Glomerular visceral epithelial cell (primary cell): ENCODE results near the gene EWSR1.
A peak's percentile ranks its signal among the peaks of the same experiment; 100 is the strongest.

Experiments
- DNase-seq: peaks from one replicate; pipeline ENCODE4 v3.0.0-alpha.2; 2016; ENCODE audit errors: extremely low spot score

Gene EWSR1

DNA sequence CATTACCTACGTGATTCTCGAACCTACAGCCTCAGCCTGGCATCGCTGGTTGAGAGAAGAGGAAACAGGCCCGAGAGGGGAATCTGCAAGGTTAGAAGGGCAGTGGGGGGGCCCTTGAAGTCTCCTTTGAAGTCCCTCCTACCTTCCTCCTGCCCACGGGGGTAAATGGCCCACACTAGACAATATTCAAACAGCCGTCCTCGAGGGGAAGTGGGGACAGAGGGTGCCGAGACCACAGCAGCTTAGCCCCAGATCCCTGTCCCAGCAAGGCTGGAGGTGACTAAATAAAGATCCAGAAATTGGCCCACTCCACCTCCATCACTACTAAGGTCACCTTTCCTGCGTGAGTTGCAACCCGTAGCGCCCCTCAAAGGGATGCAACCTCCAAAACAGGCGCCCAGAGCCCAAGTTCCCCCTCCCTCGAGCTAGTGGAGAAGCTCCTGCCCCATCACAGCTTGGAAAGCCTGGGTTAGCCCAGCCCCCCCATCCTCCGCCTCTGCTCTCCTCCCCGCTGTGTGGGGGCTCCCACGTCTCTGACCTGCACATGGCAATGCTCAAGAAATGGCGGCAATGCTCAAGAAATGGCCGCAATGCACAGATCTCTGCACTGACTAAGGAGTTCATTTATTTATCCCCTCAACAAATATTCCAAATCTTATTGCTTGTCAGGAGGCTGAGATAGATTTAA, 48.2 kb downstream of the EWSR1 start:
- no peak for DNase-seq

- no peak for DNase-seq
Observed at GRCh38 chr22:29317827-29318454, 49.9 kb downstream of the EWSR1 start.

GRCh38 chr22:29319072-29319471, 51.0 kb downstream of the EWSR1 start:
- no peak for DNase-seq

DNA sequence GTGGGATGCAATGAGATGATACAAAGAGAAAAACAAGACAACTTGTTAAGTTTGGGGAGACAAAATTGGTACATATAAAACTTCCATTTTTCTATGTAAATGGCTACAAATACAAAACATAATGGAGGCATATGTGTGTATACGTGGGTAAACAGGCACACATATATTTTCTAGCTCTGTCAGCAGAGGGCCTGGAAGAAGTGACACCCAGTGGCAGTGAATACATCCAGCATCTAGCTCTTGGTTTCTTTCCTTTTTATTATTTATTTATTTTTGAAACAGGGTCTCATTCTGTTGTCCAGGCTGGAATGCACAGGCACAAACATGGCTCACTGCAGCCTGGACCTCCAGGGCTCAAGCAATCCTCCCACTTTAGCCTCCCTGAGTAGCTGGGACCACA, 52.5 kb downstream of the EWSR1 start:
- DNase-seq: no peak

DNA sequence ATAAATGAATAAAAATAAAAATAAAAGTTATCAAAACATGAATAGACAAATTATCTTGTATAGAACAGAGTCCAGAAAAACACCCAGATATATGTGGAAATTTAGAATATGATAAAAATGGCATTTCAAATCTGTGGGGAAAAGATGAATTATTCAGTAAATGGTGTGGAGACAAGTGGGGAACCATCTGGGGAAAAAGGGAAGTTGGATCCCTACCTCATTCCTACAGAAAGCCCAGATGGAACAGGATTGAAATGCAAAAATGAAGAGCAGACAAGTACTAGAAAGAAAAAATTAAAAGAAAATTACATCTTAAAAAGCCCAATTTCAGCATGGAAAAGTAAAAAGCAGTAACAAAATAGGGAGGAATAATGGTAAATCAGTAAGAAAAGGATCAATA, 55.6 kb downstream of the EWSR1 start:
- DNase-seq: no peak

- DNase-seq: no peak
Observed at GRCh38 chr22:29325356-29325755, 57.3 kb downstream of the EWSR1 start.

DNA sequence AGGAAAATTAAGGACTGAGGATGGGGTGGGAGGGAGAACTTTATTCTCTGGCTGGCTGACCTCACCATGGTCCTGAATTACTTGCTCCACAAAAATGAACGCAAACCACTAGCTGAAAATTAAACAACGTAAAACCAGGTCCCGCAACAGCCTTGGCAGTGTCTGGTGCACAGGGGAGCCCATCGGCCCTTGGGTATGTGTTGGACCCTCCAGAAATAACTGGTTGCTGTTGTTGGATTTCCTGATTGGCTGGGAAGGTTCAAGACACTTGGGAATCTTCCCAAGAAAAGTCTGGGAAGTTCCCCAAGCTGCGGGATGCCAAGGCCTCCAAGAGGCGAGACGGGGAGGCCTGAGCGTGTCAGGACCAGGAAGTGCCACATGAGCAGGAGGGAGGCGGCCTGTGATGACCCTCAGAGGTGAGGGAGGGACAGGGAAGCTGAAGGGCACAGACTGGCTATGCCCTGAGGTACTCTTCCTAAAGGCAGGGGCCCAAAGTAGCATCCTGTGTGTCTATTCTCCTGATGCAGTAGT, 57.8 kb downstream of the EWSR1 start:
- DNase-seq: no peak

GRCh38 chr22:29326481-29326880, 58.4 kb downstream of the EWSR1 start:
- DNase-seq: no peak

DNA sequence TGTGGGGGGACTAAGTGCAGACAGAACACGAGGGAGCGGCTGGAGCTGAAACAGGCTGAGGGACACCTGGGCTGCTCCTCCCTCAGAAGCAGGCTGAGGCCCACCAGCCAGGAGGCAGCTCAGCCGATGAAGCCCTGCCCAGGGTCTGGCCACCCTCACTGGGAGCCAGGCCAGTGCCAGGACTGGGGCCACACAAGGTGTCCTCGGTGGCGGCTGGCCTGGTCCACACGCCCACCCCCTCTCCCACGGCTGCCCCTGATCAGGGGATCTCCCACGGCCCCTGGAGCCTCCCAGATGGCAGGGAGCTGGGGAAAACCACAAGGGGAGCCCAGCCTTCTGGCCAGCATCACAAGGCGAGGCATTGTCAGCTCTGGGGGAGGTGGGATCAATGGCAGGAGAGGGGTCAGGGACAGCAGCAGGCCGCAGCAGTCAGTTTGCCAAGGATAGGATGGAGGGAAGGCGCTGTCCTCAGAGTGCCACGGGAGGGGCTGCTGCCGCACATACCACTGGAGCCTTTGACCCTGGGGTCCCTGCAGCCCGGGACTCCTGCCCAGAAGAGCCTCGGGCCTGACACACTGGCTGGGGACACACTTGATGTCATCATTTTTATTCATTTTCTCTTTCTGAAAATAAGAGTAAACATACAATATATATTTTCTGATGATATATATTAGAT, 59.2 kb downstream of the EWSR1 start:
- DNase-seq: no peak

- no peak for DNase-seq
Observed at GRCh38 chr22:29328055-29328454, 60.0 kb downstream of the EWSR1 start.

DNA sequence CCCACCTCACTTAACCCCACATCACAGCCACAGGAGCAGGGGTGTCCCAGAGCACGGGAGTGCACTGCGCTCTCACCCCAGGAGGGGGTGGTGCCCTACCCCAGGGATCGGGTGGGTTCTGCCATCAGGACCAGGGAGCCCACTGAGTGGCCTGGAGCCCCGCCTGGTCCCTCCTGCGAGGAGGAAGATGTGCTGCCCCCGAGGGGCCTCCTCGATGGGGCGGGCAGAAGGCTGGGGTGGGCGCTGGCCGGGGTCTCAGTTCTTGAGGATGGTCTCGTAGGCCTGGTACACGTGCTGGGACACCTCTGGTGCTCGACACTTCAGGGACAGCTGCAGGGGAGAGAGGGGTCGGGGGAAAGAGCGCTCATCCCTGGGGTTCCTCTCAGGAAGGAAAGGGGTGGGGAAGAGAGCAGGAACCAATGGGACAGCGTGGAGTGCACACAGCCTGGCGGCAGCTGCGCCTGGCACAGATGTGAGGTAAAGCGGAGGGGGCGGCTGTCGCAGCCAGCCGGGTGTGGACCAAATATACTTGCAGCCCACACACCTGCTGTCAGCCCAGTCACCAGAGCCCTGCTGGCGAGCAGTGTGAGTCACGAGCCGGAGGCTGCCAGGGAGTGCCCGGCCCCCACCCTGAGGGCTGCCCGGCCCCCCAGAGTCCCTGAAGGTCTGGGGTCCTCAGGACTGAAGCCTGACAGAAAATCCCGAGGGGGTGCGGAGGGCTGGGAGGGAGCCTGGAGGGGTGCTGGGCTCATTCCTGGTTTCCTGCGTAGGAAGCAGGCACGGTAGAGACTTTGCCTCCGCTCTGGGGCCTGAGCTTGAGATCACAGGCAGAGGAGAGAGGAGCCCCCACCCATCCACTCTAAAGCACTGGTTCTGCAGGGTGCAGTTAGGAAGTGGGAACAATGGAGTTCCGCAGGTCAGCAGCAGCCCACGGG, 60.8 kb downstream of the EWSR1 start:
- no peak for DNase-seq

DNA sequence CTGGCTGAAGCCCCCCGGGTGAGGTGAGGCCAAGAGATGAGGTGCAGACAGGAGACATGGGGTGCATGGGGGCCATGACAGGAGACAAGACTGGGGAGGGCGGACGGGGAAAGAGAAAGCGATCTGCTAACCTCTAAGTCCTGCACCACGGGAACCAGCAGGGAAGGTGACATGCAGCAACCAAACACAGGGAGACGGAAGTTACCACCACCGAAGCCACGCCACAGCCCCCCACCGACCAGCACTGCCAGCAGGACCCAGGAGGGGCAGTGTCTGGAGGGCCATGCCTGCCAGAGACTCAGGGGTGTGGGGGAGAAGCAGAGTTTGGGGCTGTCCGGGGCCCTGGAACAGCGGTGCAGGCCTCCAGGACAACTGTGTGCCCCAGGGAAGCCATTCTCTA, 61.5 kb downstream of the EWSR1 start:
- no peak for DNase-seq

GRCh38 chr22:29330291-29330690, 62.2 kb downstream of the EWSR1 start:
- DNase-seq: no peak

DNA sequence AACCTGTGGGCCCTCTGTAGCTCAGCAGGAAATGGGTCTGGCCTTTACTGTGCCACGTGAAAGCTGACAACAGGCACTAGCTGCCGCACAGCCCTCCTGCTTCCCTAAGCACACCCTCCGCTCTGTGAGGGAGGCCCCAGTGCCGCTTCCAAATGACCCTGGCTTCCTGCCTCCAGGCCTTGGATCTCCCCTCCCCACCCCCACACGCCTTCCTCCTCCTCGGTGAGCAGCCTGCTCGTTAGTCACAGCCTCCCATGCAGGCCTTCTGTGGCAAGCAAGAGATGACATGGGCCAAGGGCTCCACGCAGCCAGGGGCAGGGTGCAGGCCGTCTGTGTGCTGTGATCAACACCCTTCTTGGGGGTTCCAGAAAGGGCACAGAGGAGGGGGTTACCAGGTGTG, 62.7 kb downstream of the EWSR1 start:
- no peak for DNase-seq

DNA sequence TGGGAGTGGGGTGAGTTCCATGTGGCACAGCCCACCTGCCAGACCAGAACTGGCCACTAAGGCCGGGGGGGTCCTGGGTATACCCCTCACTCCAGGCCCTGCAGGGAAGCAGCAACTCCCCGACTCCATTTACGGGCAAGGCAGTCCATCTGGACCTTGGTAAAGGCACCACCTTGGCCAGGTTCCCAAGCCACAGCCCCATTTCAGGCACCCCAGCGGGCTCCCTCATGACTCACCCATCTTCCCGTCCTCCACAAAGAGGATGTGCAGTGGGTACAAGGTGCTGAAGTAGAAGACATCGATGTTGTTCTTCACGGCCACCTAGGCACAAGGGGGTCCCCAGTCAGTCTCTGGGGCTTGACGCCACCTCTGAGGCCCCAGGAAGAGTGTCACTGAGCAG, 63.1 kb downstream of the EWSR1 start:
- peak; percentile 20 for DNase-seq

DNA sequence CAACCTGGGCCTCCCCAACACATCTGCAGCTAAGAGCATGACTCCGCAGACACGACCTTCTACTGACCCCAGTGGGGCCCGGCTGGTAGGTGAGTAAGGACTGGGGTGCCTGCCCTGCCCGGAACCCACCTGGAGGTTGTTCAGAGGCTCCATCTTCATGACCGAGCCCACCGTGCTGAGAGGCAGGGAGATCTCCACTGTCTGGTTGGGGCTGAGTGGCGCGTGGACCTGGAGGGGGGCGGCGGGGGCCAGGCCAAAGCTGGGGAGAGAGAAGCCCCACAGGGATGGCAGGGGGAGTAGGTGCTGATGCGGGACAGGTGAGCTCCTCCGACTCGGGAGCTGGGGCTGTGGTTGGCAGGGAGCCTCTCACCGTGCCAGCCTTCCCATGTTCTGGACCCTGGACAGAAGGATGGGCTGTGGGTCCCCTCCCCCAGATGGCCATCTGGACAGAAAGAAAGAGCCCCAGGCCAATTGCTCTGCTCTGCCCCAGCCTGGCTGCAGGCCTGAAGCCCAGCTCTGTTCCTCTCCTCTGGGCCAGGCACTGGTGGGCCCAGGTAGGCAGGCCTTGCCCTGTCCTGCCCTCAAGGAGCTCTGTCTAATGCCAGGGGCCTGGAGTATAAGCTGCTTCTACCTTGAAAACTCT, 63.7 kb downstream of the EWSR1 start:
- no peak for DNase-seq

- no peak for DNase-seq
Observed at GRCh38 chr22:29332886-29333496, 64.9 kb downstream of the EWSR1 start.

DNA sequence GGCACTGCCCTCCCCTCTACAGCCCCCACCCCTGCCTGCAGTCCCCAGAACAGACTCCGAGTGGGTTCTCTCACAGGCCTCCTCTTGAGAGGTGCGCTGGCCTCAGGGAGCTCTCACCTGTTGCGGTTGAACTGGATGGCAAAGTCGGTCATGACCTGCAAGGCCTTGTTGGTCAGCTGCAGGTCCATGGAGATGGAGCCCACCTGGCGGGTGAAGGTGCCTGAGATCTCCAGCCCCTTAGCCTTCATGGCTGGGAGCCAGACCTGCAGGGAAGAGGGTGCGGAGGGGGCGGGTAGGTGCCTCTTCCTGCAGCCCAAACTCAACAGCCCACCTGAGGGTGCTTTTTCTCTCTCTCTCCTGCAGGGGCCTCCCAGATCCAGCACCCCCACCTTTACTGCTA, 66.1 kb downstream of the EWSR1 start:
- DNase-seq: no peak

DNA sequence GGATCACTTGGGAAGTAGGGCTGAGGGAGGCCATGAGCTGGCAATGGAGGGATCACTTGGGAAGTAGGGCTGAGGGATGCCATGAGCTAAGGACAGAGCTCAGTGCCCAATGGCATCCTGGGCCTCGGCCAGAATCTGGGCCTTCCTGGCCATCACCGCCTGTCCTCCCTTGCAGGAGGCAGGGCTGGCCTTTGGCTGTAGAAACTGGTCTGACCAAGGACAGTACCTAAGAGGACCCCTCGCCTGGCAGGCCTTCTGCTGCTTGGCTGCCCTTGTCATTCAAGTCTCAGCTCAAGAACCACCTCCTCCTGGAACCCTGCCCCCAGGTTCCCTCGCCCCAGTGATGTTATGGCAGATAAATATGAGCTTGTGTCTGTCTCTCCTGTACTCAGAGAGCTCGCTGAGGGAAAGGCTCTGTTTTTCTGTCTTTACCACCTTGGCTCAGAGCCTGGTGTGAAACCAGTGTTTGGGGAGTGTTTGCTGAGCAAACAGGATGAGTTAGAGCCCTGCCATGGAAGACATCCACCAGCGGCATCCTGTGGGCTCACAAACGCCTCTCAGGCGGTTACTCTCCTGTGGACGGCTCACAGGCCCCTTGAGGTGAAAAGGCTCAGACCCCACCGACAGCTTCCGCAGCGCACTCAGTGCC, 66.8 kb downstream of the EWSR1 start:
- DNase-seq: no peak

DNA sequence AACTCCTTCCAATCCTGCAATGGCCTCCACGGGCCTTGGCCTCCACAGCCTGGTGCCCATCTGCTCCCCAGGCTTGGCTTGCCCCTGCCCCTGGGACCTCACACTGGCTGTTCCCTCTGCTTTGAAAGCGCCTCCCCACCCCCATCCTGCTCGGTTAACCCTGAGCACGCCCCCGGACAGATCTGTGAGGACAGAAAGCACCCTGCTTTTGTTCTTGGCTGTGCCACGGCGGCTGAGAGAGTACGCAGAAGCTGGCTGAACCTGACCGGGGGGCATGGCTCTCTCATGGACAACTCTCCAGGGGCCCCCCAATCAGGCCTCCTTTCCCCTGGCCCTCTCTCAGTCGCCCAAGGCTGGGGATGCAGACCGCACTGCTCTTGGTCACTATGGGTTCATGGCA, 67.6 kb downstream of the EWSR1 start:
- DNase-seq: no peak
